ENCODE measurements around the gene UTP4.

Gene UTP4

DNA sequence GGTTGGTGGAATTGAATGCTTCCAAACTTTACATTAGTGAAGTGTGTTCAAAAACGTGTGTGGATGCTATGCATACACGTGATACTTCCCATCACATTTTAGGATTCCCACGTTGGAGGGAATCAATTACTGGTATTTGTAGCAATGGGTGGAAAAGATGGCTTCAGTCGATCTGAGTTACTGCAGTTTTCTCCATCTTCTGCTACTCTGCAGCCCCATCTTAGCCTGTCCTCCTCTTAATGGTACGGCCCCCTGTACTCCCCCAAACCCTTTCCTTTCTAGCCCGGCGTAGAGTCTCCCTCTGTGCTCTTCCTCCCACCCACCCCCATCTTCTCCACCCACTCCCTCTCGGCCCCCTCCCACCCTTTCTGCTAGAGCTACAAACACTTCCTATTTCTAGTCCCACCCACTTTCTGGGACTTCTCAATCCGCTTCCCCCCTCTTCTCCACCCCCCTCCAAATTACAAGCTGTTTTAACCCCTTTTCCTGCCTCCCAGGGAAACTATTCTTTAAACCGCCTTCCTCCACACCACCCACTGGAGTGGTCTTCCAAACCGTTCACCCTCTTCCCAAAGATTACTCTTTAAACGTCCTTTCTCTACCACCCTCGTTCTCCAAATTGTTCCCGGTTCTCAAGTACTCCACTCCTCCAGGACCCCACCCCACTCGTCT is 1.1 kb upstream of the UTP4 start:
- TF ChIP-seq EZH2phosphoT487 (IDR thresholded peaks at IDR 0.05; ENCODE audit: borderline replicate concordance, low read length) (no peak), CTCF (IDR thresholded peaks at IDR 0.05; ENCODE audit: low read depth, low read length, poor library complexity, severe bottlenecking) (no peak)
- peaks cover 10% of the 10 kb centered on the region for H3F3A ChIP-seq (ENCODE audit: control insufficient read depth, insufficient read depth)
- H3K9me2 ChIP-seq (replicated peaks; ENCODE audit: control insufficient read depth, low read length), result no peaks in the 10 kb centered on the region
- H3K4me3 ChIP-seq (ENCODE audit: low read length), result peak overlapping the region; percentile 81
- peaks cover 94% of the 10 kb centered on the region for H3K79me2 ChIP-seq (ENCODE audit: control insufficient read depth, low read length)
- no peaks in the 10 kb centered on the region for H3K27me3 ChIP-seq (ENCODE audit: control insufficient read depth, low read length)
- H3K4me2 ChIP-seq (ENCODE audit: low read length), result peak overlapping the region; percentile 69
- H3K9me3 ChIP-seq (ENCODE audit: control insufficient read depth, insufficient read depth, low read length), result no peaks in the 10 kb centered on the region
- H3K4me1 ChIP-seq (ENCODE audit: control insufficient read depth, low read length), result peaks cover 31% of the 10 kb centered on the region
- peak overlapping the region; percentile 77 for H3K27ac ChIP-seq (ENCODE audit: low read depth, low read length)
- H4K20me1 ChIP-seq (ENCODE audit: control insufficient read depth, insufficient read depth, low read depth, low read length), result peaks cover 18% of the 10 kb centered on the region
- peaks cover 75% of the 10 kb centered on the region for H3K36me3 ChIP-seq (ENCODE audit: control insufficient read depth, low read length)

GRCh38 chr16:69131839-69132423 is 518 bp upstream of the UTP4 start:
- Histone ChIP-seq H3F3A (ENCODE audit: control insufficient read depth, insufficient read depth) (peaks cover 10% of the 10 kb centered on the region), H3K36me3 (ENCODE audit: control insufficient read depth, low read length) (peaks cover 77% of the 10 kb centered on the region), H3K27ac (ENCODE audit: low read depth, low read length) (peak overlapping the region; percentile 77), H3K4me3 (ENCODE audit: low read length) (peak overlapping the region; percentile 81), H4K20me1 (ENCODE audit: control insufficient read depth, insufficient read depth, low read depth, low read length) (peaks cover 18% of the 10 kb centered on the region), H3K4me1 (ENCODE audit: control insufficient read depth, low read length) (peaks cover 31% of the 10 kb centered on the region), H3K4me2 (ENCODE audit: low read length) (peak overlapping the region; percentile 83), H3K9me3 (ENCODE audit: control insufficient read depth, insufficient read depth, low read length) (no peaks in the 10 kb centered on the region), H3K9me2 (replicated peaks; ENCODE audit: control insufficient read depth, low read length) (no peaks in the 10 kb centered on the region), H3K79me2 (ENCODE audit: control insufficient read depth, low read length) (peaks cover 94% of the 10 kb centered on the region), H3K27me3 (ENCODE audit: control insufficient read depth, low read length) (no peaks in the 10 kb centered on the region)
- TF ChIP-seq CTCF (IDR thresholded peaks at IDR 0.05; ENCODE audit: low read depth, low read length, poor library complexity, severe bottlenecking), result no peak
- TF ChIP-seq EZH2phosphoT487 (IDR thresholded peaks at IDR 0.05; ENCODE audit: borderline replicate concordance, low read length), result no peak

DNA sequence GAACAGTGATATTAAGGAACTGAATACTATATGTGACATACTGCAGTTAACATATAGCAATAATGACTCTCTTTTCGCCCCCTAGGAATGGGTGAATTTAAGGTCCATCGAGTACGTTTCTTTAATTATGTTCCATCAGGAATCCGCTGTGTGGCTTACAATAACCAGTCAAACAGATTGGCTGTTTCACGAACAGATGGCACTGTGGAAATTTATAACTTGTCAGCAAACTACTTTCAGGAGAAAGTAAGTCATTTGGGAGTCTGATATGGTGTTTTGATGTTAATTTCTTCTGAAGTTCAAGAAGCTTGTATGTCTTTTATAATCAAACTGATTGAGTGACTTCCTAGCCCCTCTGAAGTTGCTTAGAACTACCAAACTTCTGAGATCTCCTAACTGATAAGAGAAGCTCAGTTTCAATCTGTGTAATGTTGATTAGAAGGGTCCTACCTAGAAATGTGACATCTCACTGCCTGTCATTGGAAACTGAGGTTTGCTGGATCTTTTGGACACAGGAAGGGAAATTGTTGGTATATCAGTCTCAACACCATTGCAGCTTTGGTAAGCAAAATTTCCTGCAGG is 1.0 kb downstream of the UTP4 start:
- H3K27me3 ChIP-seq (ENCODE audit: control insufficient read depth, low read length), result no peaks in the 10 kb centered on the region
- no peaks in the 10 kb centered on the region for H3K9me3 ChIP-seq (ENCODE audit: control insufficient read depth, insufficient read depth, low read length)
- TF ChIP-seq EZH2phosphoT487 (IDR thresholded peaks at IDR 0.05; ENCODE audit: borderline replicate concordance, low read length) (no peak), CTCF (IDR thresholded peaks at IDR 0.05; ENCODE audit: low read depth, low read length, poor library complexity, severe bottlenecking) (no peak)
- H4K20me1 ChIP-seq (ENCODE audit: control insufficient read depth, insufficient read depth, low read depth, low read length), result peaks cover 22% of the 10 kb centered on the region
- H3K79me2 ChIP-seq (ENCODE audit: control insufficient read depth, low read length), result peaks cover 96% of the 10 kb centered on the region
- no peaks in the 10 kb centered on the region for H3K9me2 ChIP-seq (replicated peaks; ENCODE audit: control insufficient read depth, low read length)
- peak overlapping the region; percentile 83 for H3K4me2 ChIP-seq (ENCODE audit: low read length)
- H3F3A ChIP-seq (ENCODE audit: control insufficient read depth, insufficient read depth), result peaks cover 10% of the 10 kb centered on the region
- peaks cover 31% of the 10 kb centered on the region for H3K4me1 ChIP-seq (ENCODE audit: control insufficient read depth, low read length)
- peak overlapping the region; percentile 77; the same call in 1 of the 2 replicates for H3K27ac ChIP-seq (ENCODE audit: low read depth, low read length)
- H3K36me3 ChIP-seq (ENCODE audit: control insufficient read depth, low read length), result peaks cover 86% of the 10 kb centered on the region
- peak overlapping the region; percentile 81 for H3K4me3 ChIP-seq (ENCODE audit: low read length)
